Muscle layer of colon (tissue), 2 donors: Measurements from ENCODE around the gene G0S2.

Experiments used
- H3K27ac ChIP-seq: one replicate; pipeline ENCODE4 v1.7.0; 2013; ENCODE audit warnings: low read depth, mild to moderate bottlenecking, low read length, moderate library complexity
- H3K27me3 ChIP-seq, 2 donors: one replicate each; pipeline ENCODE4 v1.7.0; 2013; ENCODE audit warnings: low read length in 2 of 2, mild to moderate bottlenecking in 2 of 2; ENCODE audit not compliant: insufficient read depth in 2 of 2, control insufficient read depth in 1 of 2
- H3K36me3 ChIP-seq: one replicate; pipeline ENCODE4 v1.7.0; 2013; ENCODE audit warnings: mild to moderate bottlenecking, low read length; ENCODE audit not compliant: insufficient read depth
- H3K4me1 ChIP-seq: one replicate; pipeline ENCODE4 v1.7.0; 2013; ENCODE audit warnings: mild to moderate bottlenecking, low read length; ENCODE audit not compliant: insufficient read depth
- H3K4me3 ChIP-seq, 2 donors: one replicate each; pipeline ENCODE4 v1.7.0; 2013; ENCODE audit warnings: low read length in 2 of 2, low read depth in 1 of 2, mild to moderate bottlenecking in 1 of 2, moderate library complexity in 1 of 2
- H3K9ac ChIP-seq: one replicate; pipeline ENCODE4 v1.7.0; 2013; ENCODE audit warnings: low read length
- H3K9me3 ChIP-seq: one replicate; pipeline ENCODE4 v1.7.0; 2013; ENCODE audit warnings: mild to moderate bottlenecking, low read length
- donor health status: abdominal sarcoma.
- donor health status: Adenocarcinoma of cecum.

The G0S2 gene

DNA sequence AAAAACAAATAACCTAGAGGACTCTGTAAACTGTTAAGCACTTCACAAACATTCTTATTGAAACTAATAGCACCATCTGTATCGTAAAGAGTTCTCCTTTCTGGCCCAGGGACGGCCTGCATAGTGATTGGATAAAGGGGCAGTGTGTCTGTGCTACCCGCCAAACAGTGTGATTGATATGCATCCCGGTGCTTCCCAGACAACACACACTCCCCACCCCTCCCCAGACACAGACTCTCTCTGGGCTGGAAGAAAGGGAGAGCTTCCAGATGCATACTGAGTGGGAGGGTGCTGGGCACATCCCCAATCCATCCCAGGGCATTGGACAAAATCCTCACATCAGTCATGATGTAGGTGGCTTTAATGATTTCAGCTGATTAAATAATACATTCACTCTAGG lies 33.1 kb downstream of the G0S2 start:
- no peaks in the 10 kb centered on the region for H3K27me3 ChIP-seq

DNA sequence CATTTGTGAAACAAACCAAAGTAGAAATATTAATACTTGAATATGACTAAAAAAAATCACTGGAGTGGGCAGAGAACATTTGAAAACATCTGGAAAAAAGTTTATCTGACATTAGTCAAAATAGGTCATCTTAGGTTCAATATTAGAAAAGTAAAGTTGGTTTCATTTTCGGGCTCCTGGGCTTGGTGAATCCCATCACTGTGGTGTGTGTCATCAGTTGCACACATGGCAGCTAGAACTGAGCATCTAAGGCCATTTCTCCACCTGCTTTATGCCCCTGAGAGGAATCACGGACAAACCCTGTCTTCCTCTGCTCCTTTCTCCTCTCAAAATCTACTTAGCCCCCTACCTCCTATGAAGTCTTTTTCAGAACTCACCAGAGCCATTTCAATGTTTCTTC lies 34.9 kb downstream of the G0S2 start:
- Histone ChIP-seq H3K27me3 (no peaks in the 10 kb centered on the region), H3K9ac (no peak overlapping the region), H3K27ac (no peak overlapping the region), H3K36me3 (no peaks in the 10 kb centered on the region), H3K4me1 (no peaks in the 10 kb centered on the region), H3K9me3 (no peaks in the 10 kb centered on the region), H3K4me3 (no peak overlapping the region)

More for the DNA sequence above, 33.1 kb downstream of the G0S2 start:
- no peak overlapping the region for H3K9ac ChIP-seq
- no peaks in the 10 kb centered on the region for H3K36me3 ChIP-seq
- no peaks in the 10 kb centered on the region for H3K4me1 ChIP-seq
- H3K9me3 ChIP-seq = no peaks in the 10 kb centered on the region
- no peak overlapping the region for H3K27ac ChIP-seq
- no peak overlapping the region for H3K4me3 ChIP-seq

DNA sequence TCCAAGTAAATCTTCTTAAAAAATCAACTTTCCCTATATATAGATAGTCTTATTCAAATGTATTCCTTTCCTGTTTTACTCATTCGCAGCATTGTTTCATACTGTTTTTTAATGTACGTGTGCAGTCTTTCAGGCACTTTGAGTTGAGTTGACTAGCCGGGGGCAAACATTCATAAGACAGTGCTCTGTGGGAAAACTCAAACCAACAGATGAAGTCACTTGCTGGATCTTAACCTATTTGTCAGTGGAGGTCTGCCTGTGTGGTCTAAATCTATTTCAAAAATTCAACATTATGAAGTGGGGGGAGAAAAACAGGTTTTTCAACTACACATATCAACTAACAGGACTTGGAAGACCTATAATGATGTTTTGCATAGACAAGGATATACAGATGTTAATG lies 35.6 kb downstream of the G0S2 start:
- no peak overlapping the region for H3K4me3 ChIP-seq
- H3K9me3 ChIP-seq = no peaks in the 10 kb centered on the region
- no peaks in the 10 kb centered on the region for H3K27me3 ChIP-seq
- no peaks in the 10 kb centered on the region for H3K4me1 ChIP-seq
- H3K9ac ChIP-seq = no peak overlapping the region
- H3K36me3 ChIP-seq = no peaks in the 10 kb centered on the region
- no peak overlapping the region for H3K27ac ChIP-seq

DNA sequence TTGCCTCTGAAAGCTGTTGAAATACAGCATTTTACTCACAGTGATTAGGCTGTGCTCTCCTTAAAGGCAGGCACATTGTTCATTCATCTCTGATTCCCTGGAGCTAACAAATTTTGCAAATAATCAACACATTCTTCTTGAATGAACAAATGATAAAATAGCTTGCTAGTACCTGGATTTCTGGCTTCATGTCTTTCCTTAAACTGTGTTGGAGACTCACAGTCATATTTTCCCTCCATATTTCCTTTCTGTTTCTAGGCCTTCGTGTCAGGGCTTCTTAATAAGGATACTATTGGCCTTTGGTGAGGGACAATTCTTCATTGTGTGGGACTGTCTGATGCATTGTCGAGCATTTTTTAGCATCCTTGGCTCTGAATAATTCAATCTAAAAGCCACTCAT lies 39.1 kb downstream of the G0S2 start:
- no peaks in the 10 kb centered on the region for H3K27me3 ChIP-seq
- H3K36me3 ChIP-seq = no peaks in the 10 kb centered on the region
- H3K9ac ChIP-seq = no peak overlapping the region
- no peak overlapping the region for H3K4me3 ChIP-seq
- H3K9me3 ChIP-seq = no peaks in the 10 kb centered on the region
- H3K4me1 ChIP-seq = no peaks in the 10 kb centered on the region
- H3K27ac ChIP-seq = no peak overlapping the region

DNA sequence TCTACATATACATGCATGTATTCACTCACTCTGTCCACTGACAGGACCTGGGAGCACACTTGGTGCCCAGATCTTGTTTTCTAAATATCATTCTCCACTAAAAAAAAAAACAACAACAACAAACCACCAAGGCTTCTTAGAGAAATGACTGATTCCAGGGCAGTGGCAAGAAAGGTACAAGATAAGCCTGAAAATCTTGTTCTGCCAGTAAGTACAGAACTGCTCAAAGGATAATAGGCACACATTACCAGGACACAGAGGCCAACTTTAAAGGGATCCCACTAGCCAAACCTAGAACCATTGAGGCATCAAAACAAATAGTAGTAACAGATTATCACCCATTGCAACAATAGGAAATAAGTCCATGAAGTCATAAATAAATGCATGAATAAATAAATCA lies 40.1 kb downstream of the G0S2 start:
- Histone ChIP-seq H3K27me3 (no peaks in the 10 kb centered on the region), H3K9ac (no peak overlapping the region), H3K4me3 (no peak overlapping the region), H3K36me3 (no peaks in the 10 kb centered on the region), H3K4me1 (no peaks in the 10 kb centered on the region), H3K27ac (no peak overlapping the region), H3K9me3 (no peaks in the 10 kb centered on the region)

DNA sequence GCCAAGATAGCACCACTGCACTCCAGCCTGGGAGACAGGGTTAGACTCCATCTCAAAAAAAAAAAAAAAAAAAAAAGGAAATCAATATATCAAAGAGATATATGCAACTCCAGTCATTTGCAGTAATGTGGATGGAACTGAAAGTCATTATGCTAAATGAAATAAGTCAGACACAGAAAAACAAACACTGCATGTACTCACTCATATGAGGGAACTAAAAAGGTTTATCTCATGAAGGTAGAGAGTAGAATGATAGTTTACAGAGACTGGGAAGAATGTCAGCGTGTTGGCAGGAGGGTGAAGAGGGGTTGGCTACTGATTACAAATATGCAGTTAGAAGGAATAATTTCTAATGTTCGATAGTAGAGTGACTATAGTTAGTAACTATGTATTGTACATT lies 42.6 kb downstream of the G0S2 start:
- Histone ChIP-seq H3K9me3 (no peaks in the 10 kb centered on the region), H3K4me1 (no peaks in the 10 kb centered on the region), H3K36me3 (no peaks in the 10 kb centered on the region), H3K9ac (no peak overlapping the region), H3K4me3 (no peak overlapping the region), H3K27ac (no peak overlapping the region), H3K27me3 (no peaks in the 10 kb centered on the region)

DNA sequence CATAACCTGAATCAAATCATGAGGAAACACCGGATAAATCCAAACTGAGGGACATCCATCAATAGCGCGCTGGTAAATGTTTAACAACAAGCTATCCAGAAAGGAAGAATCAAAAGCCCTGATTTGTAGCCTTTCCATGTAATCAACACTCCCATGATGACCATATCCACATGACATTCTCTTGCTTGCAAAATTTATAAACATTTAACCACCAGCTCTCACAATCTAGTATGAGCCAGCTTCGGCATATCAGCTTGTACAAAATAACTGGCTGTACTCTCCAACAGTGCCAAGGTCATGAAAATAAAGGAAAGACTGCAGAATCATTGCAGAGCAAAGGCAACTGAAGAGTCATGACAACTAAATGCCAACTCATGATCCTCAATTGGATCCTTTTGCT lies 45.1 kb downstream of the G0S2 start:
- no peaks in the 10 kb centered on the region for H3K36me3 ChIP-seq
- no peak overlapping the region for H3K4me3 ChIP-seq
- H3K9ac ChIP-seq = no peak overlapping the region
- H3K4me1 ChIP-seq = no peaks in the 10 kb centered on the region
- H3K27ac ChIP-seq = no peak overlapping the region
- H3K27me3 ChIP-seq = no peaks in the 10 kb centered on the region
- no peaks in the 10 kb centered on the region for H3K9me3 ChIP-seq

DNA sequence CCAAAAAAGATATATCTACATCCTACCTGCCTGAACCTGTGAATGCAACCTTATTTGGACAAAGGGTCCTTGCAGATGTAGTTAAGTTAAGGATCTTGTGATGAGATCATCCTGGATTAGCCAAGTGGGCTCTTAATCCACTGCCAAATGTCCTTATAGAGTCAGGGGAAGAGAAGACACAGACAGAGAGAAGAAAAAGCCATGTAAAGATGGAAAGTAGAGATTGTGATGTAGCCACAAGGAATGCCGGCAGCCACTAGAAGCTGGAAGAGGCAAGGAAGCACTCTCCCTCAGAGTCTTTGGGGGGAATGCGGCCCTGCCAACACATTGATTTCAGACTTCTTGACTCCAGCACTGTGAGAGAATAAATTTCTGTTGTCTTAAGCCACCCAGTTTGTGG lies 45.6 kb downstream of the G0S2 start:
- Histone ChIP-seq H3K9me3 (no peaks in the 10 kb centered on the region), H3K9ac (no peak overlapping the region), H3K27me3 (no peaks in the 10 kb centered on the region), H3K4me3 (no peak overlapping the region), H3K27ac (no peak overlapping the region), H3K4me1 (no peaks in the 10 kb centered on the region), H3K36me3 (no peaks in the 10 kb centered on the region)

DNA sequence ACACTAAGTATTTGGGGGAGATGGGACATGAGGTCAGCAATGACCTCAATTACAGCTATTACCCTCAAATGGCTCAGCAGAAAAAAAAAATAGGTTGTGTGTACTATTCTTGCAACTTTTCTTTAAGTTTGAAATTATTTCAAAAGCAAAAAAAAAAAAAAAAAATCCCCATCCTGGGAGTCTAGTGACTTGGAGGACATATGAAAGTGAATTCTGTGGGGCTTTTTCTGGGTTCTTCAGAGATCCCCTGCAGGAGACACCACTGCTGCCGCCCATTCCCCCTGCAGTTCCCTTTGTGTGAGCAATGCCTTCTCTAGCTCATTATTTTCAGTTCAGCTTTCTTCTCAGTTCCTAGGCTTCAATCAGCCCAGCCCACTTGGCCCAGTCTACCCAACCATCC lies 46.1 kb downstream of the G0S2 start:
- H3K4me1 ChIP-seq = no peaks in the 10 kb centered on the region
- H3K9ac ChIP-seq = no peak overlapping the region
- H3K9me3 ChIP-seq = no peaks in the 10 kb centered on the region
- H3K27me3 ChIP-seq = no peaks in the 10 kb centered on the region
- no peak overlapping the region for H3K27ac ChIP-seq
- H3K36me3 ChIP-seq = no peaks in the 10 kb centered on the region
- no peak overlapping the region for H3K4me3 ChIP-seq

DNA sequence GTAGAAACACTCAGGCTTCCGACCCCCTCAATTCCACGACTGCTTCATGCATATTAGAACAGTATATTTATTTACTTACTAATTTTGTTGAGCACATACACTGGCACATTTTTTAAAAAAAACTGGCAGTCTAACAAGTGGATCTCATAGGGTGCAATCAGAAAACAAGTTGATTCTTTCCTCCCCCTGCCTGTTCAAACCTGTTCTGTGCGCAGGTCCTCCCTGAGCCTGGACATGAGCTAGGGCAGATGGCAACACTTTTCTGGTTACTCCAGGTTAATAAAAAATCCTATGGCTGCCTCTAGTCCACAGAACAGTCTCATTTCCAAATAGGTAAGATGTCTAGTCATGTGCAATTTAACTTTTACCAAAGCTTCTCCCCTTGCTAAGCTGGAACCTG lies 48.1 kb downstream of the G0S2 start:
- H3K9ac ChIP-seq = no peak overlapping the region
- no peaks in the 10 kb centered on the region for H3K9me3 ChIP-seq
- no peak overlapping the region for H3K27ac ChIP-seq
- no peaks in the 10 kb centered on the region for H3K36me3 ChIP-seq
- H3K27me3 ChIP-seq = no peaks in the 10 kb centered on the region
- H3K4me3 ChIP-seq = no peak overlapping the region
- no peaks in the 10 kb centered on the region for H3K4me1 ChIP-seq

DNA sequence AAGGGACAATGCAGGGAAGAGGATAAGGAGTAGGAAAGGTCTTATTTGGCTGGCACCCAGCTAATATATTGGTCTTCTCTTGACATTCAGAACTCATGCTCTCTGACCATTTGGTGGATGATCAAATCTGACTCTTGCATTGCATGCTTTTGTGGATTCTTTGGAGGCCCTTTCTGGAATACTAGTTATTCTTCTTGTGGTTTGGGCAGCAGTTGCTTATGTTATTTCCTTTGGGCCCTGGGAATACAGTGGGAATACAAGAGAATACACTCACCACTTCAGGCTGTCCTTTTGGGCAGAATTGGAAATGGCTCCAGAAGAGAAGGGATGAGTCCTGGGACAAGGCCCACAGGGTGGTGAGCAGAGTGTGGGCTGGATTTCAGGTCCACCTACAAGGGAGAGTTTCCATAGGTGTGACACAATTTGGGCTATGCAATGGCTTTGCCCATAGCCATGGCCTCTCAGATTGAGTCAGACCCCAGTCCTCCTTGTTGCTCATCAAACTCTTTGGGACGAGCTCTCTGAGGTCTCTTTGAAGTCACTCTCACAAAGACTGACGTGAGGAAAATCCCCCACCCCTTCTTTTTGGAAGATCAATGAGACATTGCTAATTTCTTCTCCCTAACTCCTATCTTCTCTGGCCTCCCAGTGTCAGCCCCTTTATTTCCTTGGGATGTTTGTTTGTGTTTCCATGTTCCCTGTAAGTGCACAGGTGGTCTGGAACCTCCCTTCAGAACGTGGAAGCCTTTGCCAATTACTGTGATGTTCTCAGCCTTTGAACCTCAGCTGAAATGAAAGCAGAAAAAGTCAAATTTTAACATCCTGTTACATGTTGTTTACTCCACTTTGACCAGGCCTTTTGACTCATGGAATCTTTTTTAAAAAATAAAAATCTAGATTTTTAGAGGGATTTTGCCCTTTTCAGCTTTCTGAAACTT lies 48.8 kb downstream of the G0S2 start:
- no peaks in the 10 kb centered on the region for H3K4me1 ChIP-seq
- no peaks in the 10 kb centered on the region for H3K9me3 ChIP-seq
- no peak overlapping the region for H3K4me3 ChIP-seq
- H3K27ac ChIP-seq = no peak overlapping the region
- H3K9ac ChIP-seq = no peak overlapping the region
- H3K27me3 ChIP-seq = no peaks in the 10 kb centered on the region
- no peaks in the 10 kb centered on the region for H3K36me3 ChIP-seq
